ENCODE data around the gene PSMB7.

GRCh38 chr9:124315882-124316281 is 99.4 kb downstream of the PSMB7 start:
- TF ChIP-seq, protein P1, sequence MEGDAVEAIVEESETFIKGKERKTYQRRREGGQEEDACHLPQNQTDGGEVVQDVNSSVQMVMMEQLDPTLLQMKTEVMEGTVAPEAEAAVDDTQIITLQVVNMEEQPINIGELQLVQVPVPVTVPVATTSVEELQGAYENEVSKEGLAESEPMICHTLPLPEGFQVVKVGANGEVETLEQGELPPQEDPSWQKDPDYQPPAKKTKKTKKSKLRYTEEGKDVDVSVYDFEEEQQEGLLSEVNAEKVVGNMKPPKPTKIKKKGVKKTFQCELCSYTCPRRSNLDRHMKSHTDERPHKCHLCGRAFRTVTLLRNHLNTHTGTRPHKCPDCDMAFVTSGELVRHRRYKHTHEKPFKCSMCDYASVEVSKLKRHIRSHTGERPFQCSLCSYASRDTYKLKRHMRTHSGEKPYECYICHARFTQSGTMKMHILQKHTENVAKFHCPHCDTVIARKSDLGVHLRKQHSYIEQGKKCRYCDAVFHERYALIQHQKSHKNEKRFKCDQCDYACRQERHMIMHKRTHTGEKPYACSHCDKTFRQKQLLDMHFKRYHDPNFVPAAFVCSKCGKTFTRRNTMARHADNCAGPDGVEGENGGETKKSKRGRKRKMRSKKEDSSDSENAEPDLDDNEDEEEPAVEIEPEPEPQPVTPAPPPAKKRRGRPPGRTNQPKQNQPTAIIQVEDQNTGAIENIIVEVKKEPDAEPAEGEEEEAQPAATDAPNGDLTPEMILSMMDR (IDR thresholded peaks at IDR 0.05), result no peak
- no peak for TF ChIP-seq POLR2A (IDR thresholded peaks at IDR 0.05)

Measured in lower leg skin (tissue), 3 donors.